Uterus (tissue), 2 donors: ENCODE measurements around the gene SLC6A6.

Experiments used
- POLR2A ChIP-seq, 2 donors: fragments of 450-650 bp; IDR thresholded peaks; one replicate each; pipeline ENCODE4 v1.6.1; 2016; ENCODE audit warnings: antibody characterized with exemption in 2 of 2, mild to moderate bottlenecking in 1 of 2, moderate library complexity in 1 of 2
- TF ChIP-seq, protein P1 (sequence below), 4 experiments: fragments of 200-600 bp in 2 of 4; fragments of 450-650 bp in 2 of 4; sonication (generic) in 2 of 4; IDR thresholded peaks; one replicate each; pipeline ENCODE4 v1.5.1; 2016 to 2019; ENCODE audit warnings: antibody characterized with exemption in 4 of 4, mild to moderate bottlenecking in 2 of 4, moderate library complexity in 1 of 4

- TF ChIP-seq, protein P1, sequence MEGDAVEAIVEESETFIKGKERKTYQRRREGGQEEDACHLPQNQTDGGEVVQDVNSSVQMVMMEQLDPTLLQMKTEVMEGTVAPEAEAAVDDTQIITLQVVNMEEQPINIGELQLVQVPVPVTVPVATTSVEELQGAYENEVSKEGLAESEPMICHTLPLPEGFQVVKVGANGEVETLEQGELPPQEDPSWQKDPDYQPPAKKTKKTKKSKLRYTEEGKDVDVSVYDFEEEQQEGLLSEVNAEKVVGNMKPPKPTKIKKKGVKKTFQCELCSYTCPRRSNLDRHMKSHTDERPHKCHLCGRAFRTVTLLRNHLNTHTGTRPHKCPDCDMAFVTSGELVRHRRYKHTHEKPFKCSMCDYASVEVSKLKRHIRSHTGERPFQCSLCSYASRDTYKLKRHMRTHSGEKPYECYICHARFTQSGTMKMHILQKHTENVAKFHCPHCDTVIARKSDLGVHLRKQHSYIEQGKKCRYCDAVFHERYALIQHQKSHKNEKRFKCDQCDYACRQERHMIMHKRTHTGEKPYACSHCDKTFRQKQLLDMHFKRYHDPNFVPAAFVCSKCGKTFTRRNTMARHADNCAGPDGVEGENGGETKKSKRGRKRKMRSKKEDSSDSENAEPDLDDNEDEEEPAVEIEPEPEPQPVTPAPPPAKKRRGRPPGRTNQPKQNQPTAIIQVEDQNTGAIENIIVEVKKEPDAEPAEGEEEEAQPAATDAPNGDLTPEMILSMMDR (IDR thresholded peaks at IDR 0.05): no peak
- TF ChIP-seq POLR2A (IDR thresholded peaks at IDR 0.05): no peak
These were observed 35.9 kb downstream of the SLC6A6 start for GRCh38 chr3:14438262-14438661.
